Activated T-helper 1 cell treated with anti-CD3 and anti-CD28 coated beads, Interleukin-2, amount 50 U/mL, for 16 hours (primary cell): ENCODE results near the gene TRIM38.
"Not testable (repeated sequence)": the region's sequence is repeated elsewhere in the genome, so short reads cannot be mapped to it uniquely, and the experiment has no call there.

Experiments used
- DNase-seq, 2 donors: peaks; one replicate each; pipeline ENCODE4 v3.0.0-alpha.2; 2020; ENCODE audit warnings: low read depth in 1 of 2, low spot score in 1 of 2

Gene TRIM38

GRCh38 chr6:25939593-25939992 is 23.0 kb upstream of the TRIM38 start:
- no peak for DNase-seq

GRCh38 chr6:25942561-25943147 is 19.9 kb upstream of the TRIM38 start:
- no peak for DNase-seq

GRCh38 chr6:25943887-25944286 is 18.7 kb upstream of the TRIM38 start:
- DNase-seq, result no peak

- DNase-seq, result no peak
These were observed 17.7 kb upstream of the TRIM38 start for GRCh38 chr6:25944688-25945574.

GRCh38 chr6:25945738-25946137 is 16.9 kb upstream of the TRIM38 start:
- not testable (repeated sequence) for DNase-seq

- DNase-seq, result no peak
These were observed 16.0 kb upstream of the TRIM38 start for GRCh38 chr6:25946631-25947030.

- not testable (repeated sequence) for DNase-seq
These were observed 15.1 kb upstream of the TRIM38 start for GRCh38 chr6:25947492-25947891.

GRCh38 chr6:25949695-25950094 is 12.9 kb upstream of the TRIM38 start:
- no peak for DNase-seq

- DNase-seq, result no peak
These were observed 12.3 kb upstream of the TRIM38 start for GRCh38 chr6:25950297-25950696.

- DNase-seq, result no peak
These were observed 11.1 kb upstream of the TRIM38 start for GRCh38 chr6:25951296-25952032.

GRCh38 chr6:25952535-25952934 is 10.1 kb upstream of the TRIM38 start:
- DNase-seq, result no peak

GRCh38 chr6:25953733-25954132 is 8.9 kb upstream of the TRIM38 start:
- no peak for DNase-seq

GRCh38 chr6:25954756-25955155 is 7.8 kb upstream of the TRIM38 start:
- DNase-seq, result no peak

- no peak for DNase-seq
These were observed 6.4 kb upstream of the TRIM38 start for GRCh38 chr6:25956226-25956625.

GRCh38 chr6:25958700-25959162 is 3.9 kb upstream of the TRIM38 start:
- no peak for DNase-seq

- DNase-seq, result no peak
These were observed 2.6 kb upstream of the TRIM38 start for GRCh38 chr6:25959890-25960536.

GRCh38 chr6:25960734-25961133 is 1.9 kb upstream of the TRIM38 start:
- DNase-seq, result peak in 1 of 2 donors; percentile 11

GRCh38 chr6:25961619-25962148 is 918 bp upstream of the TRIM38 start:
- no peak for DNase-seq

- DNase-seq, result no peak
These were observed 973 bp downstream of the TRIM38 start for GRCh38 chr6:25963426-25964123.

- DNase-seq, result no peak
These were observed 2.5 kb downstream of the TRIM38 start for GRCh38 chr6:25965058-25965457.
